Placental pericyte (primary cell): ENCODE results near the gene MAP2K3. TPM values are rescaled to one million over a fixed set of nuclear protein-coding genes. Genes with fewer than 3 reads are reported as not detected.

Experiments used
- total RNA-seq: library from RNA; depleted of rRNA; stranded (reverse); fragments of >200 nt; gene quantifications from 2 replicates; pipeline ENCODE4 v1.2.3, GENCODE V29; 2012

MAP2K3 gene
- total RNA-seq: 11.6 and 32.5 TPM in 2 replicates

GRCh38 chr17:21284319-21285163 lies at the start of gene MAP2K3:
Gene MAP2K3 (plus strand): TSS chr17:21284711. CDS start chr17:21284921, 210 bp downstream.

DNA sequence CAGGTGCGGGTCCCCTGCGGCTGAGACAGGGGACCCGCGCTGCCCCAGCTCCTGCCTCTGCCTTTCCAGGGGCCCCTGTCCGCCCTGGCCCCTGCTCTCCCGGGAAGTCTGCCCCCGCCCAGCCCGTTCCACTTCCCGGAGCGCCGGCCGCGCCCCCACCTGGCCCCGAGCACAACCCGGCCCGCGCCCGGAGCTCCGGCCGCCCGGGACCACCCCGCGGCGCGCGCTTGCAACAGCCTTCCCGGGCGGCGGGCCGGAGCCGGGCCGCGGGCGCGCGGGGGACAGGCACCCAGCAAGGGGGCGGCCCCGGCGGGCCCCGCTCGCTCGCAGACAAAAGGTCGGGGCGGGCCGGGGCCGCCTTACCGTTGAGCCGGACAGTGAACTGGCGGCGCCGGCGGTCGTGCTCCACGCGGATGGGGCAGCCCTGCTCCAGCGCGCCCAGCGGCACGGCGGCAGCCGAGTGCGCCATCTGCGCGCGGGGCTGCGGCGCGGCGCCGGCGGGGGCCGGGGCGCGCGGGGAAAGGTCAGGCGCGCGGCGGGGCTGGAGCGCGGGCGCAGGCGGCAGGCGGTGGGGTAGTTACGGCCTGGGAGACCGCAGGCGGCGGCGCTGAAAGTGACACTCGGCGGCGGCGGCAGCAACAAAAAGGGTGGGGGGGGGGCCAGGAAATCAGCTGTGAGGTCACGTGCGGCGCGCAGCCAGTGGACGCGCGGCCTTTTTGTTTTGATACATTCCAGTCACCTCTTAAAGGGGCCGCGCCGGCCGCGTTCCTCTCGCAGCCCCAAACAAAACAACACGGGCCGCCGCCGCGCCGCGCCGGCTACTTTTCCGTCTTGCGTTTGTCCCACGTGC lies 31.5 kb upstream of the MAP2K3 start, which contains the start of gene NATD1:
NATD1 (minus strand) TSS at position 615 of the 850 bp plus-strand sequence; CDS start at position 469, 146 bp downstream.

Other genes with a start within 250 kb of the MAP2K3 start
- 322 and 345 TPM in 2 replicates for gene USP22, start 241.7 kb upstream of the MAP2K3 start, total RNA-seq
- gene DHRS7B, start 157.7 kb upstream of the MAP2K3 start, total RNA-seq: 12.0 and 17.9 TPM in 2 replicates
- gene TMEM11, start 70.5 kb upstream of the MAP2K3 start, total RNA-seq: 18.4 and 25.5 TPM in 2 replicates
- 1.9 and 9.6 TPM in 2 replicates for gene NATD1, start 31.3 kb upstream of the MAP2K3 start, total RNA-seq
- under 0.01 and 0.14 TPM in 2 replicates for gene KCNJ12, start 91.6 kb downstream of the MAP2K3 start, total RNA-seq